HCT116 (cell line): ENCODE results near the gene CCDC112. TPM values are rescaled to one million over a fixed set of nuclear protein-coding genes. Genes with fewer than 3 reads are reported as not detected.

Source experiments
- ATAC-seq: fragments of 200-7000 bp; cut with Tn5 transposase; 2 replicates; pipeline ENCODE4 v1.9.1; 2020; ENCODE audit warnings: mild to moderate bottlenecking, moderate library complexity
- BruUV-seq: library from RNA; stranded (reverse); fragments of 400-500 nt; replicated peaks from 2 replicates; lab custom pipeline; 2021; lab: Mats Ljungman, UMichigan
- CTCF ChIA-PET: fragments of 300-600 bp; sonication (Branson Sonifier 250); formaldehyde crosslinking; loops from one replicate; lab custom pipeline; 2021; ENCODE audit warnings: antibody characterized with exemption; lab: Charles Lee
- POLR2A ChIA-PET: fragments of 300-600, 350-600 bp; sonication (Branson Sonifier 250); formaldehyde crosslinking; loops from one replicate; lab custom pipeline; 2021; ENCODE audit warnings: antibody characterized with exemption; lab: Charles Lee
- RAD21 ChIA-PET, 2 experiments: fragments of 300-600 bp; sonication (Branson Sonifier 250); formaldehyde crosslinking; loops; one replicate each; lab custom pipeline; 2023; ENCODE audit warnings: low total read pairs in 2 of 2; ENCODE audit not compliant: uncharacterized antibody in 2 of 2, unreplicated experiment in 2 of 2, low non-redundant PET in 1 of 2; lab: Charles Lee
- DNase-seq: peaks from one replicate; pipeline ENCODE4 v3.0.0-alpha.2; 2010; ENCODE audit warnings: low read depth, low spot score
- H2AFZ ChIP-seq: fragments of 200-600 bp; shearing (Covaris generic), sonication (generic); 2 replicates; pipeline ENCODE4 v1.6.1; 2017; ENCODE audit warnings: low read depth, mixed run types, mixed read lengths, antibody characterized with exemption, low read length; ENCODE audit not compliant: poor library complexity, severe bottlenecking
- H3K27ac ChIP-seq: 2 replicates; pipeline ENCODE4 v1.5.1; 2012; ENCODE audit warnings: low read depth, low read length
- H3K27me3 ChIP-seq: fragments of 200-600 bp; sonication (generic); 2 replicates; pipeline ENCODE4 v1.6.1; 2016; ENCODE audit warnings: mixed run types, low read length, mixed read lengths; ENCODE audit not compliant: insufficient read depth
- H3K36me3 ChIP-seq, 2 experiments: fragments of 200-500 bp in 1 of 2; fragments of 200-600 bp in 1 of 2; sonication (Bioruptor generic) in 1 of 2; sonication (generic) in 1 of 2; 2 replicates each; pipeline versions ENCODE4 v1.5.1 to v1.6.1; 2014 to 2016; ENCODE audit warnings: low read length in 2 of 2, inconsistent platforms in 1 of 2, mixed read lengths in 1 of 2, mixed run types in 1 of 2; ENCODE audit not compliant: insufficient read depth in 2 of 2, control insufficient read depth in 1 of 2
- H3K4me1 ChIP-seq, 2 experiments: fragments of 200-600 bp in 1 of 2; sonication (generic) in 1 of 2; 2 replicates each; pipeline versions ENCODE4 v1.5.1 to v1.6.1; 2012 to 2017; ENCODE audit warnings: low read length in 2 of 2, inconsistent platforms in 1 of 2, mild to moderate bottlenecking in 1 of 2, mixed read lengths in 1 of 2, mixed run types in 1 of 2, moderate library complexity in 1 of 2; ENCODE audit not compliant: insufficient read depth in 2 of 2, control insufficient read depth in 1 of 2
- H3K4me2 ChIP-seq: fragments of 200-600 bp; sonication (generic); 2 replicates; pipeline ENCODE4 v1.6.1; 2017; ENCODE audit warnings: mixed run types, low read length, mixed read lengths
- H3K4me3 ChIP-seq, 2 experiments: fragments of 200-600 bp in 1 of 2; sonication (generic) in 1 of 2; replicated peaks in 1 of 2; 2 replicates each; pipeline ENCODE4 v1.5.1; 2011 to 2016; ENCODE audit warnings: low read length in 2 of 2, control low read depth in 1 of 2, low read depth in 1 of 2, mild to moderate bottlenecking in 1 of 2, mixed read lengths in 1 of 2, mixed run types in 1 of 2
- H3K79me2 ChIP-seq: fragments of 200-600 bp; sonication (generic); 2 replicates; pipeline ENCODE4 v1.6.1; 2017; ENCODE audit warnings: mild to moderate bottlenecking, mixed run types, low read length, moderate library complexity, mixed read lengths; ENCODE audit not compliant: insufficient read depth
- H3K9ac ChIP-seq: fragments of 200-600 bp; sonication (generic); 2 replicates; pipeline ENCODE4 v1.6.1; 2016; ENCODE audit warnings: low read length, mixed read lengths
- H3K9me2 ChIP-seq: fragments of 200-600 bp; sonication (generic), shearing (Covaris generic); 2 replicates; pipeline ENCODE4 v1.6.1; 2017; ENCODE audit warnings: mixed run types, mild to moderate bottlenecking, moderate library complexity; ENCODE audit not compliant: insufficient read depth
- H3K9me3 ChIP-seq, 2 experiments: fragments of 200-500 bp in 1 of 2; fragments of 200-600 bp in 1 of 2; sonication (Bioruptor generic) in 1 of 2; sonication (generic) in 1 of 2; 2 replicates each; pipeline ENCODE4 v1.6.1; 2014 to 2017; ENCODE audit warnings: low read length in 2 of 2, mixed read lengths in 2 of 2, inconsistent platforms in 1 of 2, low read depth in 1 of 2, mild to moderate bottlenecking in 1 of 2, mixed run types in 1 of 2, moderate library complexity in 1 of 2; ENCODE audit not compliant: control insufficient read depth in 1 of 2, insufficient read depth in 1 of 2
- H4K20me1 ChIP-seq: fragments of 200-600 bp; sonication (generic), shearing (Covaris generic); 2 replicates; pipeline ENCODE4 v1.6.1; 2017; ENCODE audit warnings: mixed run types, mild to moderate bottlenecking, moderate library complexity; ENCODE audit not compliant: insufficient read depth
- CEBPB ChIP-seq: IDR thresholded peaks from 2 replicates; pipeline ENCODE4 v1.6.1; 2012; ENCODE audit warnings: low read depth
- EGR1 ChIP-seq: IDR thresholded peaks from 2 replicates; pipeline ENCODE4 v1.6.1; 2012; ENCODE audit warnings: low read depth
- ELF1 ChIP-seq: IDR thresholded peaks from 2 replicates; pipeline ENCODE4 v1.6.1; 2012; ENCODE audit warnings: low read depth, borderline replicate concordance
- EZH2 ChIP-seq: fragments of 200-600 bp; sonication (generic); IDR thresholded peaks from 2 replicates; pipeline ENCODE4 v1.6.1; 2017; ENCODE audit warnings: antibody characterized with exemption, mixed run types
- EZH2phosphoT487 ChIP-seq: fragments of 200-600 bp; IDR thresholded peaks from 2 replicates; pipeline ENCODE4 v1.6.1; 2018; ENCODE audit warnings: antibody characterized with exemption, borderline replicate concordance
- FOSL1 ChIP-seq: IDR thresholded peaks from 2 replicates; pipeline ENCODE4 v1.6.1; 2012; ENCODE audit warnings: low read depth
- POLR2A ChIP-seq: IDR thresholded peaks from 2 replicates; pipeline ENCODE4 v1.7.0; 2011; ENCODE audit warnings: borderline replicate concordance; ENCODE audit not compliant: insufficient read depth, insufficient read length; ENCODE audit errors: extremely low read depth
- POLR2AphosphoS5 ChIP-seq: IDR thresholded peaks from 2 replicates; pipeline ENCODE4 v1.6.1; 2011; ENCODE audit warnings: mild to moderate bottlenecking, low read depth, low read length, moderate library complexity
- RAD21 ChIP-seq: IDR thresholded peaks from 2 replicates; pipeline ENCODE4 v1.6.1; 2012; ENCODE audit warnings: low read depth, mild to moderate bottlenecking
- TCF7L2 ChIP-seq: IDR thresholded peaks from 2 replicates; pipeline ENCODE4 v1.7.0; 2011; ENCODE audit warnings: borderline replicate concordance, inconsistent platforms; ENCODE audit not compliant: insufficient read depth, insufficient read length; ENCODE audit errors: extremely low read depth
- YY1 ChIP-seq: IDR thresholded peaks from 2 replicates; pipeline ENCODE4 v1.6.1; 2011; ENCODE audit warnings: low read length, low read depth, moderate library complexity, mild to moderate bottlenecking; ENCODE audit not compliant: insufficient replicate concordance; ENCODE audit errors: extremely low read depth
- ZFX ChIP-seq: fragments of 450-650 bp; IDR thresholded peaks from 2 replicates; pipeline ENCODE4 v1.6.1; 2017
- ZNF274 ChIP-seq: fragments of 200-500 bp; sonication (Bioruptor generic); IDR thresholded peaks from 2 replicates; pipeline ENCODE4 v1.6.1; 2014; ENCODE audit warnings: mild to moderate bottlenecking, low read depth, low read length, inconsistent platforms
- intact Hi-C: fragments of 100-400 bp; cut with micrococcal nuclease; formaldehyde crosslinking; loops from 2 replicates; pipeline ENCODE4 v1.10.0; 2022
- total RNA-seq: library from RNA; stranded (reverse); gene quantifications from one replicate; pipeline ENCODE4 v1.2.1, GENCODE V29; 2021; ENCODE audit not compliant: unreplicated experiment
- TF ChIP-seq, protein P1 (sequence below): IDR thresholded peaks from 2 replicates; pipeline ENCODE4 v1.6.1; 2011; ENCODE audit warnings: mild to moderate bottlenecking, low read length, moderate library complexity; ENCODE audit not compliant: insufficient replicate concordance; ENCODE audit errors: extremely low read depth
- TF ChIP-seq, protein P2 (sequence below): IDR thresholded peaks from 2 replicates; pipeline ENCODE4 v1.6.1; 2012

Gene CCDC112
- total RNA-seq, 1 experiment from 2014 or later, result 13.7 TPM

DNA sequence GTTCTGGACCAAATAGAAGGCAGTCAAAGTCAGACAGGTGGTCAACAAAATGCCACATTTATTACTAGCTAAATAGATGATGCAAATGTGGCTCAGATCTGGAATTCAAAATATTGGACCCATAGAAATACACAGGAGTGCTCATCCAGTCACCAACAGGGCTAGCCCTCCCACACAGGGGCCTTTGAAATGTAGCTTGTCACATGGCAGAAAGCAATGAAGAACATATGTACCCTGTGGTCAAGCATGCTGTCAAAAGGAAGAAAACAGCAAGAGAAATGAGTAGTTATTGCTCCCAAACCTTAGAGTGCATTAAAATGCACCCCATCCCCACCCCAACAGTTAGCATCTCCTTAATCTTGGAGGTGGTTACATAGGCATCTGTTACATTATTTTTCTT, 20.9 kb upstream of the CCDC112 start:
- DNase-seq (no peak), ATAC-seq (no peak)
- H3K27ac ChIP-seq, result no peak overlapping the region
- intact Hi-C loops, result no loop called here
- BruUV-seq, result no TSS peak
- POLR2A ChIA-PET, result interaction anchor here (1.3 kb wide), 1 partner anchor 62 kb away, joined by 3 read pairs; no protein-coding TSS in a partner anchor
- no peaks in the 10 kb centered on the region for H3K36me3 ChIP-seq
- H3K27me3 ChIP-seq, result no peaks in the 10 kb centered on the region
- H3K79me2 ChIP-seq, result no peaks in the 10 kb centered on the region
- H3K4me1 ChIP-seq, result peaks cover 0 to 6% of the 10 kb centered on the region in 2 experiments; a peak in 1 of 4 replicates
- no peak overlapping the region for H3K4me3 ChIP-seq
- H2AFZ ChIP-seq, result no peak overlapping the region
- H4K20me1 ChIP-seq, result no peaks in the 10 kb centered on the region
- RAD21 ChIA-PET, result no interaction called here
- CTCF ChIA-PET, result no interaction called here
- no peaks in the 10 kb centered on the region for H3K9me3 ChIP-seq
- H3K9ac ChIP-seq, result no peak overlapping the region
- no peak overlapping the region for H3K4me2 ChIP-seq
- H3K9me2 ChIP-seq, result no peaks in the 10 kb centered on the region
- TF ChIP-seq EZH2 (no peak), RAD21 (no peak), POLR2A (no peak), CEBPB (no peak), ZNF274 (no peak), POLR2AphosphoS5 (no peak), ELF1 (no peak), YY1 (no peak), FOSL1 (no peak), ZFX (no peak), EZH2phosphoT487 (no peak), EGR1 (no peak), TCF7L2 (no peak)
- TF ChIP-seq, protein P1, sequence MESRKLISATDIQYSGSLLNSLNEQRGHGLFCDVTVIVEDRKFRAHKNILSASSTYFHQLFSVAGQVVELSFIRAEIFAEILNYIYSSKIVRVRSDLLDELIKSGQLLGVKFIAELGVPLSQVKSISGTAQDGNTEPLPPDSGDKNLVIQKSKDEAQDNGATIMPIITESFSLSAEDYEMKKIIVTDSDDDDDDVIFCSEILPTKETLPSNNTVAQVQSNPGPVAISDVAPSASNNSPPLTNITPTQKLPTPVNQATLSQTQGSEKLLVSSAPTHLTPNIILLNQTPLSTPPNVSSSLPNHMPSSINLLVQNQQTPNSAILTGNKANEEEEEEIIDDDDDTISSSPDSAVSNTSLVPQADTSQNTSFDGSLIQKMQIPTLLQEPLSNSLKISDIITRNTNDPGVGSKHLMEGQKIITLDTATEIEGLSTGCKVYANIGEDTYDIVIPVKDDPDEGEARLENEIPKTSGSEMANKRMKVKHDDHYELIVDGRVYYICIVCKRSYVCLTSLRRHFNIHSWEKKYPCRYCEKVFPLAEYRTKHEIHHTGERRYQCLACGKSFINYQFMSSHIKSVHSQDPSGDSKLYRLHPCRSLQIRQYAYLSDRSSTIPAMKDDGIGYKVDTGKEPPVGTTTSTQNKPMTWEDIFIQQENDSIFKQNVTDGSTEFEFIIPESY, result no peak
- TF ChIP-seq, protein P2, sequence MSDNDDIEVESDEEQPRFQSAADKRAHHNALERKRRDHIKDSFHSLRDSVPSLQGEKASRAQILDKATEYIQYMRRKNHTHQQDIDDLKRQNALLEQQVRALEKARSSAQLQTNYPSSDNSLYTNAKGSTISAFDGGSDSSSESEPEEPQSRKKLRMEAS, result no peak
